Measurements from ENCODE around the gene TMEM98. TPM values are rescaled to one million over a fixed set of nuclear protein-coding genes. Genes with fewer than 3 reads are reported as not detected.

TMEM98 gene
- total and polyA plus RNA-seq, 2 of the 8 experiments (the other 6 are each of a cell fraction or from before 2014, with no cell fraction given) = 86.1 to 232 TPM

- CTCF ChIA-PET (ENCODE audit: partially characterized antibody) = interaction anchor here (1.2 to 5.2 kb wide), 7 partner anchors 10 to 166 kb away, joined by 3 to 61 read pairs (median 13); partner anchors contain the start of gene TMEM98
- H3K9ac ChIP-seq (replicated peaks in 1 of 4; ENCODE audit: extremely low read depth in 1 of 4, low read depth in 3 of 4, low read length in 3 of 4) = no peak overlapping the region
- H3K18ac ChIP-seq (ENCODE audit: extremely low read depth, low read length) = no peak overlapping the region
- no peak overlapping the region for H2BK20ac ChIP-seq (ENCODE audit: low read length)
- H3K4me3 ChIP-seq (ENCODE audit: extremely low read depth in 1 of 4, insufficient read depth in 2 of 4, low read depth in 3 of 4, low read length in 4 of 4) = no peak overlapping the region
- no peak overlapping the region for H3K4me2 ChIP-seq (ENCODE audit: insufficient read depth in 1 of 2, low read depth in 2 of 2, low read length in 2 of 2)
- H2BK12ac ChIP-seq (ENCODE audit: low read depth, low read length) = no peak overlapping the region
- no peak overlapping the region for H2AFZ ChIP-seq (ENCODE audit: low read length)
- whole genome bisulfite sequencing, 2 experiments (ENCODE audit: extremely low coverage in 1 of 2, insufficient coverage in 1 of 2, insufficient read length in 1 of 2, insufficient replicate concordance in 2 of 2, low coverage in 1 of 2, low lambda C conversion rate in 2 of 2, missing lambda C conversion rate in 1 of 2) = 87% methylated on average over 8 of the region's 8 CpGs; no CpG with 5 or more reads in 1 of the 2 experiments
- H2AK5ac ChIP-seq (ENCODE audit: low read depth, low read length) = no peak overlapping the region
- H3K4me1 ChIP-seq (replicated peaks in 1 of 4; ENCODE audit: control insufficient read depth in 3 of 4, insufficient read depth in 4 of 4, low read length in 3 of 4) = no peaks in the 10 kb centered on the region
- H4K5ac ChIP-seq (ENCODE audit: insufficient read length, low read depth, low read length) = no peak overlapping the region
- no peak overlapping the region for H3K23ac ChIP-seq (ENCODE audit: insufficient read length)
- no peaks in the 10 kb centered on the region for H3K79me1 ChIP-seq (ENCODE audit: low read depth, low read length)
- no peak overlapping the region for H4K8ac ChIP-seq (ENCODE audit: extremely low read depth, insufficient read depth, low read length)
- H3K56ac ChIP-seq (replicated peaks; ENCODE audit: insufficient read length, low read depth, low read length) = no peak overlapping the region
- no peaks in the 10 kb centered on the region for H3K23me2 ChIP-seq (ENCODE audit: low read depth, low read length)
- no peak overlapping the region for H2BK15ac ChIP-seq (ENCODE audit: low read length)
- H2BK120ac ChIP-seq (replicated peaks; ENCODE audit: low read depth, low read length) = no peak overlapping the region
- no peak overlapping the region for H3K4ac ChIP-seq (replicated peaks; ENCODE audit: insufficient read length, low read depth, low read length)
- no peak overlapping the region for H3K14ac ChIP-seq (ENCODE audit: insufficient read length)
- no peak overlapping the region for H4K91ac ChIP-seq (replicated peaks; ENCODE audit: insufficient read length, low read length)
- no peaks in the 10 kb centered on the region for H4K20me1 ChIP-seq (replicated peaks in 1 of 2; ENCODE audit: control insufficient read depth in 1 of 2, insufficient read depth in 2 of 2, low read length in 2 of 2)
- POLR2A ChIA-PET (ENCODE audit: partially characterized antibody) = interaction anchor here (0.7 to 0.9 kb wide), 5 partner anchors 8 to 1211 kb away, joined by 3 to 5 read pairs (median 3); no protein-coding TSS in a partner anchor
- FAIRE-seq (no peak), DNase-seq (ENCODE audit: low read depth in 1 of 2, low spot score in 2 of 2) (no peak)
- H3K27ac ChIP-seq (ENCODE audit: low read depth, low read length) = no peak overlapping the region
- H3K36me3 ChIP-seq (ENCODE audit: control insufficient read depth in 2 of 4, insufficient read depth in 4 of 4, low read length in 3 of 4) = peaks cover 3 to 11% (median 9%) of the 10 kb centered on the region in 4 experiments; a peak in 5 of 8 replicates
- H3K9me3 ChIP-seq (ENCODE audit: insufficient read depth in 2 of 2, low read depth in 1 of 2, low read length in 1 of 2) = no peaks in the 10 kb centered on the region
- no peak overlapping the region for H2BK5ac ChIP-seq (ENCODE audit: low read depth, low read length)
- peak; percentile 75 for TF ChIP-seq CEBPB (IDR thresholded peaks at IDR 0.05; ENCODE audit: low read depth, low read length)
- no peak for TF ChIP-seq RBBP5 (IDR thresholded peaks at IDR 0.05; ENCODE audit: borderline replicate concordance, low read depth, low read length)
- no peaks in the 10 kb centered on the region; a peak in 1 of 7 replicates for H3K27me3 ChIP-seq (replicated peaks in 1 of 4; ENCODE audit: control insufficient read depth in 3 of 4, extremely low read depth in 1 of 4, insufficient read depth in 3 of 4, low read length in 3 of 4)
- no peaks in the 10 kb centered on the region for H3K79me2 ChIP-seq (ENCODE audit: control insufficient read depth in 1 of 2, insufficient read depth in 2 of 2, low read length in 2 of 2)
Observed at GRCh38 chr17:32943647-32944191, 15.8 kb downstream of the TMEM98 start.
